ENCODE data around the gene AOPEP.

- TF ChIP-seq CTCF (IDR thresholded peaks at IDR 0.05) (no peak), POLR2A (IDR thresholded peaks at IDR 0.05) (no peak), EP300 (IDR thresholded peaks at IDR 0.05) (no peak)
Observed at GRCh38 chr9:95108777-95109176, 382.3 kb downstream of the AOPEP start.
